ENCODE data around the gene APOC1.
"Not testable (repeated sequence)": the region's sequence is repeated elsewhere in the genome, so short reads cannot be mapped to it uniquely, and the experiment has no call there.

The APOC1 gene

DNA sequence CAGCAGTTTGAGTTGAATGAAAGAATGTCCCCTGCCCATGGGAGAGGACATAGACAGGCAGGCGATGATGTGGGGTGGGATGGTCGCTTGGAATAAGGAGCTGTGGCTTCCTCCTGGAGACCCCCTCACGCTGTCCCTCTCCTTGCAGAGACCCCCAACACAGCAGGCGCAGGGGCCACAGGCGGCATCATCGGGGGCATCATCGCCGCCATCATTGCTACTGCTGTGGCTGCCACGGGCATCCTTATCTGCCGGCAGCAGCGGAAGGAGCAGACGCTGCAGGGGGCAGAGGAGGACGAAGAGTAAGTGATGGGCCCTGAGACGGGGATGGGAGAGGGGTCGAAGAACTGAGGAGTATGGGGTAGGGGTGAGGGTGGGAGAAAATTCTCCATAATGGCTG is 32.3 kb upstream of the APOC1 start:
- Mint-ChIP-seq H3K27ac (no peak overlapping the region), H3K4me3 (no peak overlapping the region), H3K9me3 (no peaks in the 10 kb centered on the region), H3K4me1 (ENCODE audit: low read depth) (peaks cover 1% of the 10 kb centered on the region), H3K36me3 (ENCODE audit: low read depth) (no peaks in the 10 kb centered on the region), H3K27me3 (ENCODE audit: low read depth) (no peaks in the 10 kb centered on the region)
- no peak for DNase-seq (ENCODE audit: low spot score)

DNA sequence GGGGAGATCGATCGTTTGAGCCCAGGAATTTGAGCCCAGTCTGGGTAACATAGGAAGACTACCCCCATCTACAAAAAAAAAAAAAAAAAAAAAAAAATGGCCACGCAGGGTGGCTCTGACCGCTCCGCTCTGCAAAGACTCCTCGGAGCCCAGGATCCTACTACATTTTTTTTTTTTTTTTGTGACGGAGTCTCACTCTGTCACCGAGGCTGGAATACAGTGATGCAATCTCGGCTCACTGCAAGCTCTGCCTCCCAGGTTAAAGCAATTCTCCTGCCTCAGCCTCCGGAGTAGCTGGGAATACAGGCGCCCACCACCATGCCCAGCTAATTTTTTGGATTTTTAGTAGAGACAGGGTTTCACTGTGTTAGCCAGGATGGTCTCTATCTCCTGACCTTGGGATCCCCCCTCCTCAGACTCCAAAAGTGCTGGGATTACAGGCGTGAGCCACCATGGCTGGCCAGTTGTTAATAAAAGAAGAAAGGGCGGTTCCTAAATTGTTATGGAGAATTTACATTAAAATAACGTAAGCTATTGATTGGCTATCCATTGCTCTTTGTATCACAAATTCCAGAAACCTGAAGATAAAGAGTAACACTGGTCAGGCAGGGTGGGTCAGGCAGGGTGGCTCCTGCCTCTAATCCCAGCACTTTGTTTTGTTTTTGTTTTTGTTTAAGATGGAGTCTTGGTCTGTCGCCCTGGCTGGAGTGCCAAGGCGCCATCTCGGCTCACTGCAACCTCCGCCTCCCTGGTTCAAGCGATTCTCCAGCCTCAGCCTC is 31.6 kb upstream of the APOC1 start:
- H3K27ac Mint-ChIP-seq; DNase-seq (ENCODE audit: low spot score): not testable (repeated sequence)

DNA sequence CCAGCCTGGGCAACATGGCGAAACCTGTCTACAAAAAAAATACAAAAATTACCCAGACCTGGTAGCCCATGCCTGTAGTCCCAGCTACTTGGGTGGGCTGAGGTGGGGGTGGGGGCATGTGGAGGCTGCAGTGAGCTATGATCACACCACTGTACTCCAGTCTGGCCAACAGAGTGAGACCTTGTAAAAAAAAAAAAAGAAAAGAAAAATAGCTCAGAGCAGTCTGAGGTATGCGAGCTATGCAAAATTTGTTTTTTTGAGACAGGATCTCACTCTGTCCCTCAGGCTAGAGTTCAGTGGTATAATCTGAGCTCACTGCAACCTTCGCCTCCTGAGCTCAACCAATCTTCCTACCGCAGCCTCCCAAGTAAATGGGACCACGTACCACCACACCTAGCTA is 30.5 kb upstream of the APOC1 start:
- Mint-ChIP-seq H3K4me1 (ENCODE audit: low read depth) (no peaks in the 10 kb centered on the region), H3K4me3 (no peak overlapping the region), H3K27ac (no peak overlapping the region), H3K27me3 (ENCODE audit: low read depth) (no peaks in the 10 kb centered on the region), H3K36me3 (ENCODE audit: low read depth) (no peaks in the 10 kb centered on the region), H3K9me3 (no peaks in the 10 kb centered on the region)
- DNase-seq (ENCODE audit: low spot score): no peak

More for the DNA sequence above, 31.6 kb upstream of the APOC1 start:
- not testable (repeated sequence) for H3K36me3 Mint-ChIP-seq (ENCODE audit: low read depth); H3K4me3 Mint-ChIP-seq; H3K9me3 Mint-ChIP-seq; H3K4me1 Mint-ChIP-seq (ENCODE audit: low read depth); H3K27me3 Mint-ChIP-seq (ENCODE audit: low read depth)

DNA sequence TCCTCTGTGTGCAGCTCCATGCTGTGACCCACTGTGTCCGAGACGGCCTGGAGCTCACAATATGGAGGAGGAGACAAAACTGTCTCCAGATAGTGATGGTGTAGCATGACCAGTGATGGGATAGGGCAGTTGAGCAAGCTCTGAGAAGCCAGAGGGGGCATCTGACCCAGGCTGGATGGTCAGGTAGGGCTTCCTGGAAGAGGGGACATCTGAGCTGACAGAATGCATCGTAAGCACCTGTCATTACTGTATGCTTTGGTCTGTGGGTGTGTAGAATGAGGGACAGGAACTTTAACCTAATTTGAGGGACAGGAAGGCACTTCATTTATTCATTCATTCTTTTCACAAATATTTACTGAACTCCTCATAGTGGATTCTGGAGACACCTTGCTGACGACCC is 29.8 kb upstream of the APOC1 start:
- Mint-ChIP-seq H3K27ac (no peak overlapping the region), H3K4me1 (ENCODE audit: low read depth) (peaks cover 2% of the 10 kb centered on the region), H3K27me3 (ENCODE audit: low read depth) (no peaks in the 10 kb centered on the region), H3K4me3 (no peak overlapping the region), H3K9me3 (peaks cover 3% of the 10 kb centered on the region), H3K36me3 (ENCODE audit: low read depth) (no peaks in the 10 kb centered on the region)
- DNase-seq (ENCODE audit: low spot score): no peak

DNA sequence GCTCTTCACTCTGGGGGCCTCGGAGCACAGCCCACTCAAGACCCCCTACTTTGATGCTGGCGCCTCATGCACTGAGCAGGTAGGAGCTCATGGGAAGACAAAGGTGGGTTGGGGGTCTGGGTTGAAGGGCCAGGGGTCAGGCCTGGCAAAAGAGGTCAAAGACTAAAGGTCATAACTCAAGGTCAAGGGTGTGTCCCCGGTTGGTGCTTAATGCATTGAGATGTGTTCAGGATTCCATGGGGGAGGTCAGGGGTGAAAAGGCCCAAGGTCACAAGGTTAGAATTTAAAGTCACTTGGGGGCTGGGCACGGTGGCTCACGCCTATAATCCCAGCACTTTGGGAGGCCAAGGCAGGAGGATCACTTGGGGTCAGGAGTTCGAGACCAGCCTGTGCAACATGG is 28.3 kb upstream of the APOC1 start:
- Mint-ChIP-seq H3K27ac (no peak overlapping the region), H3K4me1 (ENCODE audit: low read depth) (peaks cover 7% of the 10 kb centered on the region), H3K4me3 (no peak overlapping the region), H3K36me3 (ENCODE audit: low read depth) (peaks cover 4% of the 10 kb centered on the region), H3K9me3 (peaks cover 3% of the 10 kb centered on the region), H3K27me3 (ENCODE audit: low read depth) (no peaks in the 10 kb centered on the region)
- no peak for DNase-seq (ENCODE audit: low spot score)

DNA sequence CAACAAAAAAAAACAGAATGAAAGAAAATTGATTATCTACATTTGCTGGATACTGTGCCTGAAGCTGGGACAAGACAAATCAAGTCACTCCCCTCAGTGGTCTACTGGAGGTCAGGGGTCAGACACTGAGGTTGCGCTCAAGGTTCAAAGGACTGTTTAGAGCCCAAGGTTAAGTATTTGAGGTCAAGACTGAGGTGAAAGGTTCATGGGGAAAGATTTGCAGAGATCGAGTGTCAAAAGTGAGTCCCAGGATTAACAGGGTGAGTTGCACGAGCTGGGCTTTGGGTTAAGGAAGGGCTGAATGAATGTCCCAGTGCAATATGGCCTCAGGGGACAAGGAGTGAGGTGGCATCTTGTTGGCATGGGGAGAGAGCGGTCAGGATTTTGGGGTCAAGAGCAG is 26.8 kb upstream of the APOC1 start:
- no peak overlapping the region for H3K4me3 Mint-ChIP-seq
- H3K27ac Mint-ChIP-seq: no peak overlapping the region
- no peaks in the 10 kb centered on the region for H3K27me3 Mint-ChIP-seq (ENCODE audit: low read depth)
- H3K36me3 Mint-ChIP-seq (ENCODE audit: low read depth): peaks cover 8% of the 10 kb centered on the region
- DNase-seq (ENCODE audit: low spot score): no peak
- peaks cover 3% of the 10 kb centered on the region for H3K9me3 Mint-ChIP-seq
- peaks cover 15% of the 10 kb centered on the region for H3K4me1 Mint-ChIP-seq (ENCODE audit: low read depth)

DNA sequence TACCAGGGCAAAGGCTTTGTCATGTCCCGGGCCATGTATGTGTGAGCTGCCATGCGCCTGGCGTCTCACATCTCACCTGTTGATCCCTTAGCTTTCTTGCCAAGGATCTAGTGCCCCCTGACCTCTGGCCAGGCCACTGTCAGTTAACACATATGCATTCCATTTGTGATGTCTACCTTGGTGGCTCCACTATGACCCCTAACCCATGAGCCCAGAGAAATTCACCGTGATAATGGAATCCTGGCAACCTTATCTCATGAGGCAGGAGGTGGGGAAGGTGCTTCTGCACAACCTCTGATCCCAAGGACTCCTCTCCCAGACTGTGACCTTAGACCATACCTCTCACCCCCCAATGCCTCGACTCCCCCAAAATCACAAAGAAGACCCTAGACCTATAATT is 26.1 kb upstream of the APOC1 start:
- not testable (repeated sequence) for DNase-seq (ENCODE audit: low spot score); H3K9me3 Mint-ChIP-seq; H3K27ac Mint-ChIP-seq; H3K27me3 Mint-ChIP-seq (ENCODE audit: low read depth); H3K4me3 Mint-ChIP-seq
- Mint-ChIP-seq H3K4me1 (ENCODE audit: low read depth) (peaks cover 17% of the 10 kb centered on the region), H3K36me3 (ENCODE audit: low read depth) (peaks cover 15% of the 10 kb centered on the region)

DNA sequence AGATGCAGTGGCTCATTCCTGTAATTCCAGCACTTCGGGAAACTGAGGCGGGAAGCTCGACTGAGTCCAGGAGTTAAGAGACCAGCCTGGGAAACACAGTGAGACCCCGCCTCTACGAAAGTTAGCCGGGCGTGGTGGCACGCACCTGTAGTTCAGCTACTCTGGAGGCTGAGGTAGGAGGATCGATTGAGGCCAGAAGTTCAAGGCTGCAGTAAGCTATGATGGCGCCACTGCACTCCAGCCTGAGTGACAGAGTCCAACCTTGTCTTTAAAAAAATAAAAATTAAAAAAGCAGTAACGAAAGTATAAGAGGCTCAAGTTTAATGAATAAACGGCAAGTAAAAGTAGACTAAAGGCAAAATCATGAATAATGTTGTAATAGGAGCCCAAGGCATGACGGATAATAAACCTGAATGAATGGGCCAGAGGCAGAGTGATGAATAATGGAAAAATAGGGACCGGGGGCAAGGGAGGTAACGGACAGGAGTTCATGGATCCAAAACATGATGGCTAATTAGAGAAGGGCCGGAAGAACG is 24.5 kb upstream of the APOC1 start:
- Mint-ChIP-seq H3K4me1 (ENCODE audit: low read depth) (peaks cover 17% of the 10 kb centered on the region), H3K4me3 (peak overlapping the region; percentile 86), H3K27me3 (ENCODE audit: low read depth) (no peaks in the 10 kb centered on the region), H3K9me3 (peaks cover 3% of the 10 kb centered on the region), H3K36me3 (ENCODE audit: low read depth) (peaks cover 26% of the 10 kb centered on the region), H3K27ac (peak overlapping the region; percentile 97)
- DNase-seq (ENCODE audit: low spot score): no peak

DNA sequence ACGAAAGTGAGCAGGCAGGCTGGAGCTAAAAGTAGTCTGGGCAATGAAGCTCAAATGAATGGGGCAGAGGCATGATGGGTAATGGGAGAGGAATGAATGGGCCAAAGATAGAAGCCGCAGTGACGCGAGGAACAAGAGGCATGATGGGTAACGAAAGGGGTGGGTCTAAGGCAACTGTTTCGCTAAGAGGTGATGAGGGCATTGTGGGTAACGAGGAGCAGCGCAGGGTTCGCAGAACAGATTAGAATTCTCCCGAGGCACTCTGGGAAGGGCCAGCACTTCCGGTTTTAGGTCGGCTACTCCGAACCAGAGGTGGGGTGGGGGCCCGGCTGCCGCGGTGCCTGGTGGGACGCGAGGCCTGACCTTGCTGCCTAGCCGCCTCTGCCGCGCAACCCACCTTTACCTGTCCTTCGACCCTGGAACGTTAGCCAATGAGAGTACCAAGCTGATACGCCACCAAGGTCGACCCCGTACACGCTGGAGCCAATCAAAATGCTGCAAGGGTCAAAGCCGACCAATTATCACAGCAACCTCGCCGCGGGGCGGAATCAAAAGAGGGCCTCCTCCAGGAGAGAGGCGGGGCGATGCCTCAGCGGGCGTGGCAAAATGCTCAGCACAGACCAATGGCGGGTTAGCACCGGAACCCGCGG is 23.9 kb upstream of the APOC1 start:
- DNase-seq (ENCODE audit: low spot score): peak; percentile 100
- H3K27me3 Mint-ChIP-seq (ENCODE audit: low read depth): no peaks in the 10 kb centered on the region
- peaks cover 30% of the 10 kb centered on the region for H3K36me3 Mint-ChIP-seq (ENCODE audit: low read depth)
- peaks cover 17% of the 10 kb centered on the region for H3K4me1 Mint-ChIP-seq (ENCODE audit: low read depth)
- peaks cover 3% of the 10 kb centered on the region for H3K9me3 Mint-ChIP-seq
- H3K4me3 Mint-ChIP-seq: peak overlapping the region; percentile 86
- H3K27ac Mint-ChIP-seq: peak overlapping the region; percentile 97

DNA sequence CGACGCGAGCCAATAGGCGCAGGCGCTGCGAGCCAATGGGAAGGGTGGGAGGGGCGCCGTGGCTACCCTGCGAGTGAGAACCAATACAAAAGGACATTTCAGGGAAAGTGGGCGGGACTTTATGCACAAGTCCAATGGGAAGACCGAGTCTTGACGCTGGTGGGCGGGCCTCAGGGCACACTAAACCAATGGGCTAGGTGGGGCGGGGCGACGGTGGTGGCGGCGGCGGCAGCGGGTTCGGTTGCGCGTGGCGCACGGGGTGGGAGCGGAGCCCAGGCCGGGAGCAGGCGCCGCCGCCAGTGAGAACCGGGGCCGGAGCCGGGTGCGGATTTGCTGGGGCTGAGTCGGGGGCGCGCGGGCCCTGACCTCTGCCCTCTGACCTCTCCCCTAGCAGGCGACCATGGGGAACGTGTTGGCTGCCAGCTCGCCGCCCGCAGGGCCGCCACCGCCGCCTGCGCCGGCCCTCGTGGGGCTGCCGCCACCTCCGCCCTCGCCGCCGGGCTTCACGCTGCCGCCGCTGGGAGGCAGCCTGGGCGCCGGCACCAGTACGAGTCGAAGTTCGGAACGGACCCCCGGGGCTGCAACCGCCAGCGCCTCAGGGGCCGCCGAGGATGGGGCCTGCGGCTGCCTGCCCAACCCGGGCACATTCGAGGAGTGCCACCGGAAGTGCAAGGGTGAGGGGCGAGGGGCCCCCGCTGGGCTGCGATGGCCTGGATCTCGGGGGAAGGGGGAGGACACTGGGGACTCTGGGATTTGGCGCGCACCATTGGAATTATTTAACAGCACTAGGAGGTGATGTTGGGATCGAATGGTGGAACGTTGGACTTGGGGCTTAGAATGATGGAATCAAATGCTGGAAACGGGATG is 23.2 kb upstream of the APOC1 start, which contains the start of gene TOMM40:
Gene TOMM40 (plus strand): TSS at position 239 of the 867 bp plus-strand sequence. CDS start 162 bp downstream, at position 401.
- Mint-ChIP-seq H3K9me3 (peaks cover 3% of the 10 kb centered on the region), H3K36me3 (ENCODE audit: low read depth) (peaks cover 38% of the 10 kb centered on the region), H3K4me3 (peak within 1 kb of the TSS; percentile 95), H3K4me1 (ENCODE audit: low read depth) (peaks cover 17% of the 10 kb centered on the region), H3K27me3 (ENCODE audit: low read depth) (no peaks in the 10 kb centered on the region), H3K27ac (peak within 1 kb of the TSS; percentile 97)
- DNase-seq (ENCODE audit: low spot score): no peak

DNA sequence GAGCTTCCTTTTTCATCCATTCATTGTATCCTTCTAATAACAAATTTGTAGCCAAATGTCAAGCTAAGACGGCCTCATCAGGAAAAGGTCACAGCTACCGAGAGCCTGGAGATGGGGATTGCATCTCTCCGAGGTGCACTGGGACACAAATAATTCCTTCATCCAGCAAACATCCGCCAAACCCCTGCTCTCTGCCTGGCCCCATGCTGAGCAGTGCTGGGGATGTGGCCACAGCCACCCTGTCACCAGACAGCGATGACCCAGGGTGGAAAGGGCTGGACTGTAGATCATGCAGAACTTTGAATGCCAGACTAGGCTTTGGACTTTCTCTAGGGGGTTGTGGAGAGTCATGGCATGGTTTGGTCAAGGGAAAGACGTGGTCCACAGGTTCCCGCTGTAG is 21.5 kb upstream of the APOC1 start:
- peaks cover 45% of the 10 kb centered on the region for H3K36me3 Mint-ChIP-seq (ENCODE audit: low read depth)
- H3K9me3 Mint-ChIP-seq: peaks cover 3% of the 10 kb centered on the region
- peaks cover 17% of the 10 kb centered on the region for H3K4me1 Mint-ChIP-seq (ENCODE audit: low read depth)
- no peak for DNase-seq (ENCODE audit: low spot score)
- H3K27ac Mint-ChIP-seq: peak overlapping the region; percentile 56
- peak overlapping the region; percentile 95 for H3K4me3 Mint-ChIP-seq
- no peaks in the 10 kb centered on the region for H3K27me3 Mint-ChIP-seq (ENCODE audit: low read depth)

DNA sequence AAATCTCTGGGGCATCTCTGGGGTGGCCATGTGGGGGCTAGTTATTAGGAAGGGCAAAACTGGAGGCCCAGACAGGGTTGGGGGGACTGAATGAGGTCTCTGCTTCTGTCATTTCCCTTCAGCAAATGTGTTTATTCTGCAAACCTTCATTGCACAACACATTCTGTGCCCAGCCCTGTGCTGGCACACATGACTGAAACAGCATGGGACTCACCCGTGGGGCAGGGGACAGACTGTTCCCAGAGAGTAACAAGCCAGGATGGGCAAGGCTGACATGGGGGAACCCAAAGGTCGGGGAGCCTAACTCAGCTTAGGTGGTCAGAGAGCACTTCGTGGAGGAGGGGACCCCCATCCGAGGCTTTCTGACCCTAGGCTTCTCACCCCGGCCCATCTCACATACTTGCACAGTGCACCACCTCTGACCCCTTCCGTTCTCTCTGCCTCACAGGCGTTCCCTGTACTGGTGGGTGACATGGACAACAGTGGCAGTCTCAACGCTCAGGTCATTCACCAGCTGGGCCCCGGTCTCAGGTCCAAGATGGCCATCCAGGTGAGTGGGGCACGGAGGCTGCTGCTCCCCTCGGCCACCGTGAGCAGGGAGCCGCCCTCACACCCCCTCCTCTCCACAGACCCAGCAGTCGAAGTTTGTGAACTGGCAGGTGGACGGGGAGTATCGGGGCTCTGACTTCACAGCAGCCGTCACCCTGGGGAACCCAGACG is 20.9 kb upstream of the APOC1 start:
- Mint-ChIP-seq H3K9me3 (peaks cover 3% of the 10 kb centered on the region), H3K4me3 (peak overlapping the region; percentile 95), H3K27me3 (ENCODE audit: low read depth) (no peaks in the 10 kb centered on the region), H3K36me3 (ENCODE audit: low read depth) (peaks cover 50% of the 10 kb centered on the region), H3K4me1 (ENCODE audit: low read depth) (peaks cover 17% of the 10 kb centered on the region), H3K27ac (no peak overlapping the region)
- DNase-seq (ENCODE audit: low spot score): no peak

DNA sequence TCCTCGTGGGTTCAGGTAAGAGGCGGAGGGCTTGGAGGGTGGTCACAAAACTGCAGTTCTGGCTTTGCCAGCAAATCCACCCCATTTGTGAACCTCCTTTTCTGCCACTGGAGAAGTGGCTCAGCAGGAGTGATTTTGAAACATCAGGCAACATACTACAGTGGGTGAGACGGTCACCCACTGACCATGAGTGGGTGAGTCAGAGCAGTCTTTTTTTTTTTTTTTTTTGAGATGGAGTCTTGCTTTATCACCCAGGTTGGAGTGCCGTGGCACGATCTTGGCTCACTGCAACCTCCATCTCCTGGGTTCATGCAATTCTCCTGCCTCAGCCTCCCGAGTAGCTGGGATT is 20.4 kb upstream of the APOC1 start:
- Mint-ChIP-seq H3K36me3 (ENCODE audit: low read depth) (peaks cover 50% of the 10 kb centered on the region), H3K4me1 (ENCODE audit: low read depth) (peaks cover 17% of the 10 kb centered on the region), H3K4me3 (no peak overlapping the region), H3K27me3 (ENCODE audit: low read depth) (no peaks in the 10 kb centered on the region), H3K9me3 (peaks cover 2% of the 10 kb centered on the region), H3K27ac (no peak overlapping the region)
- DNase-seq (ENCODE audit: low spot score): no peak

Measured in T-helper 2 cell treated with Interferon-gamma antibody and Interleukin-4, amounts not matched to agents 5 μg/mL and 100 μg/mL, for 36 hours (primary cell).